Astrocyte of the cerebellum (primary cell): Measurements from ENCODE around the gene RNF44.

Source experiments
- DNase-seq: peaks from one replicate; pipeline ENCODE4 v3.0.0-alpha.2; 2011; ENCODE audit warnings: low read depth
- H3K4me3 ChIP-seq: 2 replicates; pipeline ENCODE4 v1.5.1; 2011; ENCODE audit warnings: mild to moderate bottlenecking, low read depth, low read length, moderate library complexity
- in situ Hi-C: cut with HindIII; loops from 2 replicates; pipeline ENCODE4 v1.10.0; 2017; ENCODE audit warnings: low sequenced_read_pairs
- TF ChIP-seq, protein P1 (sequence below): IDR thresholded peaks from 2 replicates; pipeline ENCODE4 v1.5.1; 2012; ENCODE audit warnings: low read length, low read depth, moderate library complexity, mild to moderate bottlenecking; ENCODE audit errors: missing control alignments

Gene RNF44

DNA sequence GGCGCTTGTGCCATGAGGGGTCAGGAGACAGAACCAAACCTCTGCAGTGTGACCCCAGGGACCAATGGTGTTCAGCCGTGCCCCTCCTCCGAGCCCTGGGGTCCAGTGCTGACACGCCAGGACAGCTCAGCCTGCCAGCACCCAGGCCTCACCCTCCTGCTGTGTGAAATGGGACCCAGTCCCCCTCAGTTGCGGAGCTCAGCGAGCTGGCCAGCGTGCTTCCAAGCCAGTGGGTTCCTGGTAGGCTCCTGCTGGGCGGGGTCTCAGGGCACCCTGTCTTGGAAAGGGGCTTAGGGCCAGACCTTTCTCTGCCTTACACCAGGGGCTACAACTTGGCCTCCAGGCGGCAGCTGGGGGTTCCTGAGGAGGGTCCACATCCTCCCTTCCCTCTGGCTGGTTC is 4.4 kb downstream of the RNF44 start:
- in situ Hi-C loops, result no loop called here
- no peak for DNase-seq
- H3K4me3 ChIP-seq, result no peak overlapping the region
- TF ChIP-seq, protein P1, sequence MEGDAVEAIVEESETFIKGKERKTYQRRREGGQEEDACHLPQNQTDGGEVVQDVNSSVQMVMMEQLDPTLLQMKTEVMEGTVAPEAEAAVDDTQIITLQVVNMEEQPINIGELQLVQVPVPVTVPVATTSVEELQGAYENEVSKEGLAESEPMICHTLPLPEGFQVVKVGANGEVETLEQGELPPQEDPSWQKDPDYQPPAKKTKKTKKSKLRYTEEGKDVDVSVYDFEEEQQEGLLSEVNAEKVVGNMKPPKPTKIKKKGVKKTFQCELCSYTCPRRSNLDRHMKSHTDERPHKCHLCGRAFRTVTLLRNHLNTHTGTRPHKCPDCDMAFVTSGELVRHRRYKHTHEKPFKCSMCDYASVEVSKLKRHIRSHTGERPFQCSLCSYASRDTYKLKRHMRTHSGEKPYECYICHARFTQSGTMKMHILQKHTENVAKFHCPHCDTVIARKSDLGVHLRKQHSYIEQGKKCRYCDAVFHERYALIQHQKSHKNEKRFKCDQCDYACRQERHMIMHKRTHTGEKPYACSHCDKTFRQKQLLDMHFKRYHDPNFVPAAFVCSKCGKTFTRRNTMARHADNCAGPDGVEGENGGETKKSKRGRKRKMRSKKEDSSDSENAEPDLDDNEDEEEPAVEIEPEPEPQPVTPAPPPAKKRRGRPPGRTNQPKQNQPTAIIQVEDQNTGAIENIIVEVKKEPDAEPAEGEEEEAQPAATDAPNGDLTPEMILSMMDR, result no peak

DNA sequence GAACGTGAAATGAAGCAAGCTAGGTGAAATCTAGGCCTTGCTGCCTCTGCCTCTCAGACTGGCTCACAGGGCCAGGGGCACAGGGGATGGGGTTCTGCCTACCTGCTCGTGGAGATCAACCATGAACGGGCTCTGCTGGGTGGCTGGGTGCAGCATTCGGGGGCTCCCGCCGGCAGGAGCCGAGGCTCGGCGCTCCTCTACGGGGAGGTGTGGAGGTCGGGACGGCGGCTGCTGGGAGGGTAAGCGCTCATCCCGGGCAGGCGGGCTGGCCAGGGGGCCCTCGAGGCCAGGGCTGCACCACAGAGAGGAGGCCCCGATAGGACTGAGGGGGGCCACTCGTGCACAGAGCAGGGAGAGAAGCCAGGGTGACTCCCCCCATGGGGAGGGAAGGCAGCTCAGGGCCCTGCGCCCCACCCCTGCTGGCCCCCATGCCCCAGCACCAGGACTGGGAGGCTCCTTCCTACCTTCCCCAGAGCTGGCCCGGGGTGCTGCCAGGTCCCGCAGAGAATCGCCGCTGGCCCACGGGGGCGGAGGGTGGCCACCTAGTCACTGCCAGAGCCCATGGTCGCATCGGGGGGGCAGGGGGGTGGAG is 5.2 kb downstream of the RNF44 start:
- in situ Hi-C loops, result no loop called here
- DNase-seq, result no peak
- TF ChIP-seq, protein P1, result no peak
- no peak overlapping the region for H3K4me3 ChIP-seq

DNA sequence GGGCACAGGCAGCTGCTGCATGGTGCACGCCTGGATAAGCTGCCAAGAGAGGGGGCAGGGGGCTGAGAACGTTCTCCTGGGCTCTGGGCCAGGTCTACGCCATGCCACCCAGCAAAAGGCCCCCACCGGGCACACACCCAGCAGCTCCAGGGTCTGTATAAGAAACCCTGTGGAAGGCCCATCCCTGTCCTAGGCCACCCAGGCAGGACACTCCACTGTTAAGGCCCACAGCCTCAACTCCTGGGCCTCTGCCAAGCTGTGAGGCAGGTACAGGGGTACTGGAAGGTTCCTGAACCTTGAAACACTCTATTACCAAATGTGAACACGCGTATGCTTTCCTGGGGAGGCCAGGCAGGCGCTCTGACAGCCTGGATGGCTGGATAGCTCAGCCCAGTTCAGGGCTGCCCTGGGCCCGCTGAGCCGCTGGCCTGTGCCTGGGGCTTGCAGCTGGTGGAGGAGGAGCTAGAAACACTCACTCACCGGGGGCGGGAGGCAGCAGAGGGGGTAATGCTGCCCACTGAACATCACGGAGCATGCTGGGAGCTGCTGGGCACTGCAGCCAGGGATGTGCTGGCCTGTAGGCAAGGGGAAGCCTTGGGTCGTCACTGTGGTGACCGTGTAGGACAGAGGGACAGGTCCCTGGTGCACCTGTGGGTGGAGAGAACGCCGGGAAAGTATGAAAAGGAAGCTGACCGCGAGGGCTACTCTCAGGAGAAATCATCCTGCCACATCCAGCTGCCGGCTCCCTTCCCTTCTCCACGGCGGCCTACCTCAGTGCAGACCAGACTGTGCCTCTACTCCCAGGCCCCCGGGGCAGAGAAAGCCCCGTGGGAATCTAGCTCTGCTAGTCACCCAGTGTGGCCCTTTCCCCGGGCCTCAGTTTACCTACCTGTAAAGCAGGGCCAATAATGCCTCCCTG is 6.0 kb downstream of the RNF44 start:
- H3K4me3 ChIP-seq, result no peak overlapping the region
- no peak for DNase-seq
- in situ Hi-C loops, result no loop called here
- TF ChIP-seq, protein P1, result no peak

DNA sequence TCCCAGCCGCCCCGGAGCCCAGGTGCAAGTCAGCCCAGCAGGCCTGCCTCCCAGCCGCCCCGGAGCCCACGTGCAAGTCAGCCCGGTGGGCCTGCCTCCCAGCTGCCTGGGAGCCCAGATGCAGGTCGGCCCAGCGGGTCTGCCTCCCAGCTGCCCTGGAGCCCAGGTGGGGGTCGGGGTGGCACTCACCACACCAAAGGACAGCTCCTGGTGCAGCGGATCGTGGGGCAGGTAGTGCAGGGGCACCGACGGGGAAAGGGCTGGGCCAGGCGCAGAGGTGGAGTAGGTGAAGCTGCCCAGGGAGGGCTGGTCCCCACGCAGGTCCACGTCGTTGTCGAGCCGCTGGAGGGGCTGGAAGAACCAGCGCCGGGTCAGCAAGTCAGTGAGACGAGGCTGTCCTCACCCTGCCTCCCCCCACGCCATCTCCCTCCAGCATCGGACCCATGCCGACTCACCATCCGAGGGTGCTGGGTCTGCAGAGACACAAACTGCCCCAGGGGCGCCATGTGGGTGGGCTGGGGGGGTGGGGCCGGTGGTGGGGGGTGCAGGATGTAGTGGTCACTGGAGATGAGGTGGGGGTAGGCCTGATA is 6.7 kb downstream of the RNF44 start:
- DNase-seq, result no peak
- TF ChIP-seq, protein P1, result no peak
- H3K4me3 ChIP-seq, result no peak overlapping the region
- in situ Hi-C loops, result no loop called here

DNA sequence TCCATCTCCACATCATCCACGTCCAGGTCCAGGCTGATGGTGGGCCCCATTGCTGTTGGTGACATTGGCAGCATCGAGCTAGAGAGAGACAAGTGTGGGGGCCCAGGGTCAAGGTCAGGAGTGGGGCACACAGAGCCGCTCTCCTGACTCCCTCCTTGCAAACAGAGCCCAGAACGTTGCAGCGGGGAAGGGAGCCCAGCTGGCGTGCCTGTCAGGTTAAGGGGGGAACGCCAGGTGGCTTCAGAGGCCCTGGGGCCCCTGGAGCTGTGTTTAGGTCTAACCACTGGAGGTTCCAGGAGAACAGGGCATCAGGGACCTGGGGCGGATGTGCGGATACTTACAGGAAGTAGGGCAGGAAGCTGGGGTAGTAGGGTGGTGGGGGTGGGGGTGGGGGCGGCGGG is 7.5 kb downstream of the RNF44 start:
- H3K4me3 ChIP-seq, result no peak overlapping the region
- in situ Hi-C loops, result no loop called here
- no peak for DNase-seq
- TF ChIP-seq, protein P1, result no peak

DNA sequence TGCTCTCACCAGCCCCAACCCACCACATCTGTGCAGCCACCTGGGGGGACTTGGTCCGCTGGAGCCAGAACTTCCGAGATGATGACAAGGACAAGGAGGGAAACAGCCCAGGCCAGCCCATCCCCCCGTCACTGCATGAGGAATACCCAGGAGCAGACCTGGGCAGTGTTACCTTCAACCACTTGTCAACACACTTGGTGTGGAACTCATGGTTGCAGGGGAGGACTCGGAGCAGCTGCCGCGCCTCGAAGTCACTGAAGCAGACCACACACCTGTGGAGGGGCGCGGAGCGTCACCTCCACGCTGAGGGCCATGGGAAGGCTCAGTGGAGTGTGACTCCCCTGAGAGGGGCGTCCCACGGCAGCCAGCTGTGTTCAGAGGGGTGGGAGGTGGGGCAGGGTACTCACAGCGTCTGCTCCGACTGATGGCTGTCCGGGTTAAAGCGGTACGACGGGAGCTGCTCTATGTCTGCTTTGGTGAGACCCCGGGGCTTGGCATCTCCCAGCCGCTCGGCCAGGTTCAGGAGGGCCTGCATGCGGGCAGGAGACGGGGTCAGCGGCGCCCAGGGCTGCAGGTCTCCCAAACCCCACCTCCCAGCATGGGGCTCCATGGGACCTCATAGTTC is 8.0 kb downstream of the RNF44 start:
- DNase-seq, result no peak
- in situ Hi-C loops, result no loop called here
- TF ChIP-seq, protein P1, result no peak
- no peak overlapping the region for H3K4me3 ChIP-seq
